H9 (cell line): ENCODE measurements around the gene PDE6G. TPM values are rescaled to one million over a fixed set of nuclear protein-coding genes. Genes with fewer than 3 reads are reported as not detected.
A peak's percentile ranks its signal among the peaks of the same experiment; 100 is the strongest.

ENCODE experiments used
- DNase-seq: peaks from one replicate; pipeline ENCODE4 v3.0.0-alpha.2; 2017
- H2AFZ ChIP-seq: one replicate; pipeline ENCODE4 v1.6.1; 2013; ENCODE audit warnings: mild to moderate bottlenecking, low read length, control low read depth, moderate library complexity
- H2AK5ac ChIP-seq: 2 replicates; pipeline ENCODE4 v1.6.1; 2013; ENCODE audit warnings: low read length, control low read depth, mixed read lengths; ENCODE audit not compliant: insufficient read length
- H2BK120ac ChIP-seq: one replicate; pipeline ENCODE4 v1.6.1; 2013; ENCODE audit warnings: low read depth, mild to moderate bottlenecking, low read length, control low read depth, inconsistent platforms; ENCODE audit not compliant: poor library complexity, severe bottlenecking
- H2BK12ac ChIP-seq: 2 replicates; pipeline ENCODE4 v1.6.1; 2013; ENCODE audit warnings: low read length, control low read depth, mixed read lengths, low read depth; ENCODE audit not compliant: insufficient read length
- H2BK15ac ChIP-seq: 2 replicates; pipeline ENCODE4 v1.6.1; 2013; ENCODE audit warnings: low read depth, low read length, control low read depth
- H2BK20ac ChIP-seq: one replicate; pipeline ENCODE4 v1.6.1; 2013; ENCODE audit warnings: low read depth, mild to moderate bottlenecking, low read length, control low read depth, inconsistent platforms; ENCODE audit not compliant: poor library complexity, severe bottlenecking
- H2BK5ac ChIP-seq: 2 replicates; pipeline ENCODE4 v1.6.1; 2013; ENCODE audit warnings: low read length, control low read depth, mixed read lengths; ENCODE audit not compliant: insufficient read length
- H3K14ac ChIP-seq: 2 replicates; pipeline ENCODE4 v1.6.1; 2013; ENCODE audit warnings: low read length, control low read depth; ENCODE audit not compliant: insufficient read depth
- H3K18ac ChIP-seq: 2 replicates; pipeline ENCODE4 v1.6.1; 2013; ENCODE audit warnings: low read depth, mild to moderate bottlenecking, mixed read lengths, low read length, control low read depth; ENCODE audit not compliant: insufficient read length
- H3K23ac ChIP-seq: 2 replicates; pipeline ENCODE4 v1.6.1; 2013; ENCODE audit warnings: low read length, control low read depth, mixed read lengths, low read depth; ENCODE audit not compliant: insufficient read length
- H3K23me2 ChIP-seq: 2 replicates; pipeline ENCODE4 v1.6.1; 2013; ENCODE audit warnings: low read depth, mild to moderate bottlenecking, mixed read lengths, low read length, control low read depth; ENCODE audit not compliant: insufficient read length, poor library complexity, severe bottlenecking
- H3K27ac ChIP-seq: 2 replicates; pipeline ENCODE4 v1.5.1; 2013; ENCODE audit warnings: low read length, control low read depth, mixed read lengths, low read depth; ENCODE audit not compliant: insufficient read length
- H3K27me3 ChIP-seq: 2 replicates; pipeline ENCODE4 v1.6.1; 2013; ENCODE audit warnings: low read length, control low read depth, inconsistent platforms; ENCODE audit not compliant: insufficient read depth
- H3K4ac ChIP-seq: 2 replicates; pipeline ENCODE4 v1.6.1; 2013; ENCODE audit warnings: low read depth, mild to moderate bottlenecking, control low read depth, inconsistent platforms, low read length, moderate library complexity
- H3K4me1 ChIP-seq: 2 replicates; pipeline ENCODE4 v1.6.1; 2013; ENCODE audit warnings: low read length, control low read depth, inconsistent platforms; ENCODE audit not compliant: insufficient read depth
- H3K4me2 ChIP-seq: 2 replicates; pipeline ENCODE4 v1.6.1; 2013; ENCODE audit warnings: low read length, control low read depth, mixed read lengths; ENCODE audit not compliant: insufficient read length, insufficient read depth
- H3K56ac ChIP-seq: 2 replicates; pipeline ENCODE4 v1.6.1; 2013; ENCODE audit warnings: low read depth, mild to moderate bottlenecking, mixed read lengths, low read length, control low read depth; ENCODE audit not compliant: insufficient read length
- H3K79me1 ChIP-seq: 2 replicates; pipeline ENCODE4 v1.6.1; 2013; ENCODE audit warnings: low read depth, mild to moderate bottlenecking, moderate library complexity, low read length, control low read depth, inconsistent platforms; ENCODE audit not compliant: insufficient read depth, poor library complexity, severe bottlenecking
- H3K79me2 ChIP-seq: 2 replicates; pipeline ENCODE4 v1.6.1; 2013; ENCODE audit warnings: low read length, control low read depth, inconsistent platforms; ENCODE audit not compliant: insufficient read depth
- H3K9ac ChIP-seq: 2 replicates; pipeline ENCODE4 v1.6.1; 2013; ENCODE audit warnings: low read length, control low read depth, mixed read lengths; ENCODE audit not compliant: insufficient read length; ENCODE audit errors: extremely low read depth
- H3K9me3 ChIP-seq: one replicate; pipeline ENCODE4 v1.6.1; 2013; ENCODE audit warnings: low read depth, low read length, inconsistent platforms; ENCODE audit not compliant: control insufficient read depth
- H3T11ph ChIP-seq: one replicate; pipeline ENCODE4 v1.6.1; 2013; ENCODE audit warnings: mild to moderate bottlenecking, low read length, control low read depth, inconsistent platforms
- H4K20me1 ChIP-seq: one replicate; pipeline ENCODE4 v1.6.1; 2013; ENCODE audit not compliant: control insufficient read depth, insufficient read length, insufficient read depth
- H4K5ac ChIP-seq: 2 replicates; pipeline ENCODE4 v1.6.1; 2013; ENCODE audit warnings: low read depth, mild to moderate bottlenecking, mixed read lengths, low read length, control low read depth; ENCODE audit not compliant: insufficient read length
- H4K8ac ChIP-seq: replicated peaks from 2 replicates; pipeline ENCODE4 v1.6.1; 2013; ENCODE audit warnings: low read length, control low read depth, mixed read lengths, low read depth; ENCODE audit not compliant: insufficient read length
- H4K91ac ChIP-seq: 2 replicates; pipeline ENCODE4 v1.6.1; 2013; ENCODE audit warnings: low read depth, mild to moderate bottlenecking, moderate library complexity, mixed read lengths, low read length, control low read depth; ENCODE audit not compliant: insufficient read length
- H3K27ac Mint-ChIP-seq, 3 experiments: 2 replicates in 2 of 3; 3 replicates in 1 of 3; pipeline ENCODE4 v1.8.0; 2020 to 2021; ENCODE audit warnings: mixed read lengths in 3 of 3, mild to moderate bottlenecking in 1 of 3, moderate library complexity in 1 of 3
- H3K27me3 Mint-ChIP-seq: 2 replicates; pipeline ENCODE4 v1.8.0; 2021; ENCODE audit warnings: low read depth, mild to moderate bottlenecking, moderate library complexity, mixed read lengths
- H3K36me3 Mint-ChIP-seq, 3 experiments: 2 replicates in 2 of 3; 3 replicates in 1 of 3; pipeline ENCODE4 v1.8.0; 2020 to 2021; ENCODE audit warnings: low read depth in 3 of 3, mixed read lengths in 3 of 3; ENCODE audit not compliant: insufficient read depth in 1 of 3
- H3K4me1 Mint-ChIP-seq, 2 experiments: 2 replicates each; pipeline ENCODE4 v1.8.0; 2020; ENCODE audit warnings: mixed read lengths in 2 of 2
- H3K4me3 Mint-ChIP-seq, 2 experiments: 2 replicates in 1 of 2; 3 replicates in 1 of 2; pipeline ENCODE4 v1.8.0; 2020 to 2021; ENCODE audit warnings: mild to moderate bottlenecking in 2 of 2, mixed read lengths in 2 of 2, moderate library complexity in 1 of 2
- H3K9me3 Mint-ChIP-seq, 2 experiments: 2 replicates in 1 of 2; 3 replicates in 1 of 2; pipeline ENCODE4 v1.8.0; 2020; ENCODE audit warnings: mild to moderate bottlenecking in 2 of 2, mixed read lengths in 2 of 2, moderate library complexity in 1 of 2
- WGBS: extraction: QIAGEN DNeasy Blood & Tissue Kit; methylation state at CpG from one replicate; pipeline ENCODE4 v1.1.7; 2013; ENCODE audit warnings: missing lambda C conversion rate, low lambda C conversion rate, mixed read lengths; ENCODE audit not compliant: insufficient read length; ENCODE audit errors: extremely low coverage; 5-methylcytosine and 5-hydroxymethylcytosine counted together
- total RNA-seq: library from RNA; stranded (reverse); gene quantifications from 2 replicates; pipeline ENCODE4 v1.2.1, GENCODE V29; 2021
- TF ChIP-seq, protein P1 (sequence below): fragments of 200-600 bp; sonication (generic); conservative IDR thresholded peaks from 3 replicates; pipeline ENCODE4 v1.8.0; 2021; ENCODE audit warnings: antibody characterized with exemption, mild to moderate bottlenecking

PDE6G gene
- total RNA-seq, 1 experiment from 2014 or later, result 5.7 TPM

DNA sequence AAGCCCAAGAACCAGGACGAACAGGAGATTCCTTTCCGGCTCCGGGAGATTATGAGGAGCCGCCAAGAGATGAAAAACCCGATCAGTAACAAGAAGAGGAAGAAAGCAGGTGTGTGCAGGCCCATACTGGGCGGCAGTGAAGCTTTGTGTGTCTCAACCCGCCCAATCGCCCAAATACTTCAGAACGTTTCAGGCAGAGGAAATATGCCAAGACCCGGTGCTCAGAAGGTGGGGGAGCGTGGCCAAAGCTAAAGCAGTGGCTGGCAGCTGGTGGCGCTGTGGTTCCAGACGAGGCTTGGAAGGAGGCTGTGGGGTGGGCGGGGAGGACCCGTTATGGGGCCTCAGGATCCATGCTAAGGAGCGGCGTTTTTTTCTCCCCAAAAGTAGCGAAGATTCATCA lies 11.4 kb upstream of the PDE6G start:
- no peak overlapping the region for H3K14ac ChIP-seq
- H3K23me2 ChIP-seq, result peaks cover 3% of the 10 kb centered on the region
- peaks cover 2% of the 10 kb centered on the region; the same call in 1 of the 2 replicates for H3K4me1 ChIP-seq
- TF ChIP-seq, protein P1, sequence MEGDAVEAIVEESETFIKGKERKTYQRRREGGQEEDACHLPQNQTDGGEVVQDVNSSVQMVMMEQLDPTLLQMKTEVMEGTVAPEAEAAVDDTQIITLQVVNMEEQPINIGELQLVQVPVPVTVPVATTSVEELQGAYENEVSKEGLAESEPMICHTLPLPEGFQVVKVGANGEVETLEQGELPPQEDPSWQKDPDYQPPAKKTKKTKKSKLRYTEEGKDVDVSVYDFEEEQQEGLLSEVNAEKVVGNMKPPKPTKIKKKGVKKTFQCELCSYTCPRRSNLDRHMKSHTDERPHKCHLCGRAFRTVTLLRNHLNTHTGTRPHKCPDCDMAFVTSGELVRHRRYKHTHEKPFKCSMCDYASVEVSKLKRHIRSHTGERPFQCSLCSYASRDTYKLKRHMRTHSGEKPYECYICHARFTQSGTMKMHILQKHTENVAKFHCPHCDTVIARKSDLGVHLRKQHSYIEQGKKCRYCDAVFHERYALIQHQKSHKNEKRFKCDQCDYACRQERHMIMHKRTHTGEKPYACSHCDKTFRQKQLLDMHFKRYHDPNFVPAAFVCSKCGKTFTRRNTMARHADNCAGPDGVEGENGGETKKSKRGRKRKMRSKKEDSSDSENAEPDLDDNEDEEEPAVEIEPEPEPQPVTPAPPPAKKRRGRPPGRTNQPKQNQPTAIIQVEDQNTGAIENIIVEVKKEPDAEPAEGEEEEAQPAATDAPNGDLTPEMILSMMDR, result peak; percentile 44; the same call in 2 of the 3 replicates
- H3K4me1 Mint-ChIP-seq, result peaks cover 18 to 19% of the 10 kb centered on the region in 2 experiments
- H3K36me3 Mint-ChIP-seq, result peaks cover 43 to 65% (median 65%) of the 10 kb centered on the region in 3 experiments; a peak in 6 of 7 replicates
- H3K27ac Mint-ChIP-seq, result peak overlapping the region in 2 of 3 experiments; percentile 56 to 68; a peak in 2 of 7 replicates
- no peak overlapping the region for H3K9ac ChIP-seq
- H2BK20ac ChIP-seq, result no peak overlapping the region
- H3K4me3 Mint-ChIP-seq, result peak overlapping the region; percentile 97
- no peaks in the 10 kb centered on the region for H3K27me3 Mint-ChIP-seq
- H3K18ac ChIP-seq, result no peak overlapping the region
- H2AFZ ChIP-seq, result no peak overlapping the region
- no peaks in the 10 kb centered on the region for H4K20me1 ChIP-seq
- H3K4ac ChIP-seq, result no peak overlapping the region
- WGBS, result no CpG with 5 or more reads among the region's 18 CpGs
- peak; percentile 77 for DNase-seq
- H4K5ac ChIP-seq, result no peak overlapping the region
- H2BK5ac ChIP-seq, result no peak overlapping the region
- no peak overlapping the region for H3K27ac ChIP-seq
- H3K79me1 ChIP-seq, result peaks cover 10% of the 10 kb centered on the region
- no peak overlapping the region for H4K91ac ChIP-seq
- no peak overlapping the region for H3K23ac ChIP-seq
- no peak overlapping the region for H4K8ac ChIP-seq
- no peak overlapping the region for H3K56ac ChIP-seq
- no peak overlapping the region for H2BK120ac ChIP-seq
- H3T11ph ChIP-seq, result no peak overlapping the region
- peak overlapping the region; percentile 89 for H3K4me2 ChIP-seq
- peaks cover 4% of the 10 kb centered on the region; the same call in 1 of the 2 replicates for H3K79me2 ChIP-seq
- H3K9me3 Mint-ChIP-seq, result no peaks in the 10 kb centered on the region
- no peaks in the 10 kb centered on the region for H3K9me3 ChIP-seq
- no peak overlapping the region for H2BK15ac ChIP-seq
- H2AK5ac ChIP-seq, result no peak overlapping the region
- H2BK12ac ChIP-seq, result no peak overlapping the region
- H3K27me3 ChIP-seq, result no peaks in the 10 kb centered on the region
